RCC 7860 (cell line): ENCODE results near the gene ARF1.

Experiments used
- DNase-seq: peaks from one replicate; pipeline ENCODE4 v3.0.0-alpha.2; 2015; ENCODE audit warnings: low spot score
- FAIRE-seq: peaks from 2 replicates; lab custom pipeline; 2012; peaks lifted over from hg19 to GRCh38; lab: Jason Lieb, UNC

The ARF1 gene

GRCh38 chr1:228144993-228145343 lies 62.5 kb downstream of the ARF1 start:
- DNase-seq = no peak
- no peak for FAIRE-seq

GRCh38 chr1:228145463-228146416 lies 63.2 kb downstream of the ARF1 start:
- DNase-seq (no peak), FAIRE-seq (no peak)

DNA sequence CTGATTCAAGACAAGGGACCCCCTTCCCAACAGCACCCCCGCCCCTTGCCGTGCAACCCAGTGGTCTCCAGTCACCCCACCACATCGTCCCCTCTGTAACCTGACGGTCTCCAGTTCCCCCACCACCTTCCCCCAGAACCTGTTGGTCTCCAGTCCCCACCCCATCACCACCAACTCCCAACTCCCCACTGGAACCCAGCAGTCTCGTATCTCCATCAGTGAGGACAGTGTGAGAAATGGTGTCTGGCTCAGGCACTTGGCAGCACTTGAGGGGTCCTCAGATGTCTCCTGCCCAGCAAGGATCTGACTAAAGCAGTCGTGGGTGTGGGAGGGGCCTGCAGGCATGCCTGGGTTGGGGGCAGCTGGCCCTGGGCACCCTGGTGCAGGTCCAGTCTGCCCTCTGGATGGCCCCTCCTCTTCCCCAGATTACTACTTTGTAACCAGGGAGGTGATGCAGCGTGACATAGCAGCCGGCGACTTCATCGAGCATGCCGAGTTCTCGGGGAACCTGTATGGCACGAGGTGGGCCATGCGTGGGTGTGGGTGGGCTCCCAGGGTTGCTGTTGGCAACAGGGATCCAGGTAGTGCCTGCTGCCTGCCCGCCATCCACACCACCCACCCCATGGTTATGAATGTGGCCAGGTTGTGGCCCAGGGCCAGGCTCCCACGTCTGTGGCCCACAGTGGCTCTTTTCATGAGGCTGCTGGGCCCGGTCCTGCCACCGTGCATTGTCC lies 64.1 kb downstream of the ARF1 start:
- no peak for FAIRE-seq
- no peak for DNase-seq

DNA sequence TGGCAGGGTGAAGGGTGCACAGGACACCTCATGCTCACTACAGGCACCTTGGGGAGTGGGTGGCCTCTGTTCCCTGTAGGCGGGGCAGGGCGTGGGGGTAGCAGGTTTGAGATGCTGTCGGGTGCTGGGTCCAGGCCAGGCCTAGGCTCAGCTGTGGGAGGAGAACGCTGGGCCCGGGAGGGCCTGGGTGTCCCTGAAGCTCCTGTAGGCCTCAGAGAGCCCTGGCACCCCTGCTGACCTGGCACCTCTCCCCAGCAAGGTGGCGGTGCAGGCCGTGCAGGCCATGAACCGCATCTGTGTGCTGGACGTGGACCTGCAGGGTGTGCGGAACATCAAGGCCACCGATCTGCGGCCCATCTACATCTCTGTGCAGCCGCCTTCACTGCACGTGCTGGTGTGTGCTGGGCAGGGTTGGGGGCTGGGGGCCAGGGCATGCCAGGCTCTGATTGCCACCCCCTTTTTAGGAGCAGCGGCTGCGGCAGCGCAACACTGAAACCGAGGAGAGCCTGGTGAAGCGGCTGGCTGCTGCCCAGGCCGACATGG lies 64.7 kb downstream of the ARF1 start:
- DNase-seq (no peak), FAIRE-seq (no peak)

- FAIRE-seq (no peak), DNase-seq (no peak)
Measured at GRCh38 chr1:228147768-228148167, 65.3 kb downstream of the ARF1 start.

GRCh38 chr1:228148196-228148861 lies 65.8 kb downstream of the ARF1 start:
- no peak for DNase-seq

More at GRCh38 chr1:228148196-228148861, 65.8 kb downstream of the ARF1 start:
- no peak for FAIRE-seq
